ENCODE results near the gene PLA2G4E. TPM values are rescaled to one million over a fixed set of nuclear protein-coding genes. Genes with fewer than 3 reads are reported as not detected.

The PLA2G4E gene
- total RNA-seq, 1 donor from 2014 or later, result not detected

DNA sequence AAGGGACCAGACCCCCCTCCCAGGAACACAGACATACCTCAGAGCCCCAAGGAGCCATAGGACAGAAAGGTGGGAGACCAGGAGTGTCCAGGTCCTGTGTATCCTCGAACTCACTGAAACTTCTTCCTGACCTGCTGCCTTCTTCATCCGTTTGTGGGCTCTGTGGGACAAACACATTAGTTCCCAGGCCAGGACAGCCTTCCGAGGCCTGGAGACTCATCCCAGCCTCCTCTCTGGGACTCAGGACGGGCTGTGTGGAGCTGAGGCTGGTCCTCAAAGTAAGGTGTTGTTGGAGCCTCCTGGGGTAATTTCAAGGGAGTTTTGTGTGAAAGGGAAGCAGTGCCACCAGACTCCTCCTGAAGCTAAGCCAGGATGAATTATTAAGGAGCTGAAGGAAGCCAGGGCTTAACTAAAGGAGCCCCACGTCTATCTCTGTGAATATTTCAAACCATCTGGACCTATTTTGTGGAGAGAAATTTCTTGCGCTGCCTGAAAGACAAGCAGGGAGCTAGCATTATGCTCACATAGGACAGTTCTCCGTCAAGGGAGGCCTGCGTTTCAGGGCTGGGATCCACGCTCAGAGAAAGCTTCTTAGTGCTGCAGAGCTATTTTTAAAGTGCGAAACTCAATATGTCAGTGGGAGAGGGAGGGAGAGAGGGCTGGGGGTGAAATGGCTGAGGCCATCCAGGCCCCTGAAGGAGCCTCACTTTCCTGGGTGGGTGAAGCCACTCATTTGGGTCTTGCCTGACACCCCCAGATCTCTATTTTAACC is 29.8 kb upstream of the PLA2G4E start:
- DNase-seq, result no peak
- intact Hi-C loops (cut with micrococcal nuclease), result loop anchor here (5.0 kb wide), 1 partner anchor 58 kb away; no protein-coding TSS in a partner anchor
- Histone ChIP-seq H3K9me3 (replicated peaks) (no peaks in the 10 kb centered on the region), H3K4me3 (no peak overlapping the region), H3K4me1 (peaks cover 34% of the 10 kb centered on the region), H3K36me3 (no peaks in the 10 kb centered on the region), H3K27ac (replicated peaks) (peak overlapping the region; percentile 82), H3K27me3 (ENCODE audit: low read depth) (no peaks in the 10 kb centered on the region)
- TF ChIP-seq, protein P1, sequence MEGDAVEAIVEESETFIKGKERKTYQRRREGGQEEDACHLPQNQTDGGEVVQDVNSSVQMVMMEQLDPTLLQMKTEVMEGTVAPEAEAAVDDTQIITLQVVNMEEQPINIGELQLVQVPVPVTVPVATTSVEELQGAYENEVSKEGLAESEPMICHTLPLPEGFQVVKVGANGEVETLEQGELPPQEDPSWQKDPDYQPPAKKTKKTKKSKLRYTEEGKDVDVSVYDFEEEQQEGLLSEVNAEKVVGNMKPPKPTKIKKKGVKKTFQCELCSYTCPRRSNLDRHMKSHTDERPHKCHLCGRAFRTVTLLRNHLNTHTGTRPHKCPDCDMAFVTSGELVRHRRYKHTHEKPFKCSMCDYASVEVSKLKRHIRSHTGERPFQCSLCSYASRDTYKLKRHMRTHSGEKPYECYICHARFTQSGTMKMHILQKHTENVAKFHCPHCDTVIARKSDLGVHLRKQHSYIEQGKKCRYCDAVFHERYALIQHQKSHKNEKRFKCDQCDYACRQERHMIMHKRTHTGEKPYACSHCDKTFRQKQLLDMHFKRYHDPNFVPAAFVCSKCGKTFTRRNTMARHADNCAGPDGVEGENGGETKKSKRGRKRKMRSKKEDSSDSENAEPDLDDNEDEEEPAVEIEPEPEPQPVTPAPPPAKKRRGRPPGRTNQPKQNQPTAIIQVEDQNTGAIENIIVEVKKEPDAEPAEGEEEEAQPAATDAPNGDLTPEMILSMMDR (IDR thresholded peaks at IDR 0.05; ENCODE audit: borderline replicate concordance), result no peak

DNA sequence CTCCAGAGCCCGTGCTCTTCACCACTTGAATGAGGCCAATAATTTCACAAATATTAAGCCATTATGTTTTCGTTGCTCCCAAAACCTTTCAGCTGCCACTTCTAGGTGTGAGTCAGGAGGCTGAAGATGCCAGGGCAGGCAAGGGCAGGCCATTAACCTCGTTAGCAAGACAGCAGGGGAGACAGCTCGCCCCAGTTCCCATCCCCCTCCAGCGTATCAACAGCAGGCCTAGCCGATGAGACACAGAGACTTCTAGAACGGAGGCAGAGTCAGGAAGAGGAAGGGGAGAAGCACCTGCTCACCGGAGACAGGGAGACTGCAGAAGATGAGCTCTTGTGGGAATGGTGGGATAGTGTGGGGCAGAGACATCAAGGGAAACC is 28.0 kb upstream of the PLA2G4E start:
- no peaks in the 10 kb centered on the region for H3K36me3 ChIP-seq
- H3K4me1 ChIP-seq, result peaks cover 29% of the 10 kb centered on the region
- no peak for DNase-seq
- H3K9me3 ChIP-seq (replicated peaks), result no peaks in the 10 kb centered on the region
- TF ChIP-seq, protein P1 (IDR thresholded peaks at IDR 0.05; ENCODE audit: borderline replicate concordance), result no peak
- intact Hi-C loops (cut with micrococcal nuclease), result no loop called here
- no peak overlapping the region for H3K4me3 ChIP-seq
- H3K27me3 ChIP-seq (ENCODE audit: low read depth), result no peaks in the 10 kb centered on the region
- no peak overlapping the region for H3K27ac ChIP-seq (replicated peaks)

DNA sequence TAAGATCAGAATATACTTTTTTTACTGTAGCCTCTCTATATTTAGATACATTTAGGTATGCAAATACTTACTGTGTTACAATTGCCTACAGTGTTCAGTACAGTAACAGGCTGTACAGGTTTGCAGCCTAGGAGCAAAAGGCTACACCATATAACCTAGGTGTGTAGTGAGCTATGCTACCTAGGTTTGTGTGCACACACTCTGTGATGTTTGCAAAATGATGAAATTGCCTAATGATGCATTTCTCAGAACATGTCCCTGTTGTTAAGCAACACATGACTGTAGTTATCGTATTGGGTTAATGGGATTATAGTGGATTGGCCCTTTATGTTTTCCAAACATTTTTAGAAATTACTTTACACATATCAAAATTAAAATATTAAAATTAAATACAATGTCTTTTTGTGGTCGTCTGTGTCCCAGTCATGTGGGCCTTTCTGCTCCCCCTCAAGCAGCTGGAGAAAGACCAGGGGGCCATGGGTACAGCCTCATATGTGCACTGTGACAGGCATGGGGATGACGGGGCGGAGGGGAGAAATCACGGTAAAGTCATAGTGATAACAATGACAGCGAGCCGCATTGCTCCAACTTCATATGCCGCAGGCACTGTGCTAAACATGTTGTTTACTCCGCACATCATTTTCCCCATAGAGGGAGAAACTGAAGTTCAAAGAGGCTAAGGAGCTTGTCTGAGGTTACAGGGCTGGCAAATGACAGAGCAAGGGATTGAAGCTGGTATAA is 27.4 kb upstream of the PLA2G4E start:
- DNase-seq, result no peak
- Histone ChIP-seq H3K4me1 (peaks cover 24% of the 10 kb centered on the region), H3K4me3 (no peak overlapping the region), H3K9me3 (replicated peaks) (no peaks in the 10 kb centered on the region), H3K27ac (replicated peaks) (no peak overlapping the region), H3K27me3 (ENCODE audit: low read depth) (no peaks in the 10 kb centered on the region), H3K36me3 (no peaks in the 10 kb centered on the region)
- intact Hi-C loops (cut with micrococcal nuclease), result no loop called here
- TF ChIP-seq, protein P1 (IDR thresholded peaks at IDR 0.05; ENCODE audit: borderline replicate concordance), result no peak

DNA sequence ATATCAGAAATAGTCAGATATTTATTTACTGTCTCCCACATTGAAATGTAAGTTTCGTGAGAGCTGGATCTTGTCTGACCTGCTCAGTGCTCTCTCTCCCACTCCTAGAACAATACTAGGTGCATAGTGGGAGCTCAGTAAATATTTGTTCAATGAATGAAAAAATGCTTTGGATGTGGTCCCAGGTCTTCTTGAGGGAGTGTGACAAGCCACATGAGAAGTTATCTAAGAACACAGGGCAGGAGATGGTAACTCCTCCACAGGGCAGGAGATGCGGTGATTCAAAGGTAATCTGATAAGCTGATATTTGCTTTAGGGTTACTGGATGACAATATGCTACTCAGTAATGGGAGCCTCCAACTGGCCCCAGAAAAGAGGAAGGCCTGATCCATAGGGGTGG is 25.8 kb upstream of the PLA2G4E start:
- peaks cover 19% of the 10 kb centered on the region for H3K4me1 ChIP-seq
- H3K9me3 ChIP-seq (replicated peaks), result no peaks in the 10 kb centered on the region
- intact Hi-C loops (cut with micrococcal nuclease), result no loop called here
- H3K36me3 ChIP-seq, result no peaks in the 10 kb centered on the region
- no peak for DNase-seq
- TF ChIP-seq, protein P1 (IDR thresholded peaks at IDR 0.05; ENCODE audit: borderline replicate concordance), result no peak
- H3K4me3 ChIP-seq, result no peak overlapping the region
- no peaks in the 10 kb centered on the region for H3K27me3 ChIP-seq (ENCODE audit: low read depth)
- no peak overlapping the region for H3K27ac ChIP-seq (replicated peaks)

DNA sequence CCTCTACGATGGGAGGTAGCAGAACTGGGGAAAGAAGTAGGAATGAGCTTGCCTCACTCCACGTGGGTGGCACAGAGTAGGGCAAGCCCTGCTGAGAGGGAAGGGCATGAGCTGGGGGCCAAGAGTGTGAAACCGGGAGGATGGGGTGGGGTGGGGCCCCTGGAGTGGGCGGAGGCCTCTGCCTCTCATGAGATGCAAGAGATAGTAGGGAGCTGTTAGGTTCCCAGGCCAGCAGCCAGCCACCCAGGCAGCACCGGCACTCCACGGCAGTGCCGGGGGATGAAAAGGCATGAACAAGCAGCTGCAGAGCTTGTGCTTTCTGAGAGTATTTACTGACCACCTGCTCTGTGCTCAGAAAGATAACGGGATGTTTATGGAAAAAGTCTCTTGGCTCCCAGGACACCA is 24.4 kb upstream of the PLA2G4E start:
- Histone ChIP-seq H3K36me3 (no peaks in the 10 kb centered on the region), H3K27me3 (ENCODE audit: low read depth) (no peaks in the 10 kb centered on the region), H3K27ac (replicated peaks) (no peak overlapping the region), H3K4me3 (no peak overlapping the region), H3K4me1 (peaks cover 7% of the 10 kb centered on the region), H3K9me3 (replicated peaks) (no peaks in the 10 kb centered on the region)
- TF ChIP-seq, protein P1 (IDR thresholded peaks at IDR 0.05; ENCODE audit: borderline replicate concordance), result no peak
- intact Hi-C loops (cut with micrococcal nuclease), result no loop called here
- DNase-seq, result no peak
